SK-N-SH (cell line): ENCODE data around the gene WIPF2. TPM values are rescaled to one million over a fixed set of nuclear protein-coding genes. Genes with fewer than 3 reads are reported as not detected.
A peak's percentile ranks its signal among the peaks of the same experiment; 100 is the strongest.

Source experiments
- CTCF ChIA-PET: fragments of 300-600, 350-600 bp; formaldehyde crosslinking; extraction: SDS; loops from one replicate; lab custom pipeline; 2021; lab: Yijun Ruan, JAX
- POLR2A ChIA-PET: fragments of 350-600 bp; sonication (Branson Sonifier 250); formaldehyde crosslinking; extraction: SDS; loops from one replicate; lab custom pipeline; 2020; ENCODE audit warnings: antibody characterized with exemption, inconsistent platforms; lab: Yijun Ruan, JAX
- DNase-seq: peaks from one replicate; pipeline ENCODE4 v3.0.0; 2012
- H2AFZ ChIP-seq: fragments of 200-600 bp; sonication (generic); 2 replicates; pipeline ENCODE4 v1.8.1; 2016; ENCODE audit warnings: antibody characterized with exemption, mild to moderate bottlenecking, low read depth
- H3F3A ChIP-seq: fragments of 200-600 bp; sonication (generic); replicated peaks from 2 replicates; pipeline ENCODE3; 2016; ENCODE audit warnings: antibody characterized with exemption, mild to moderate bottlenecking; ENCODE audit not compliant: insufficient read depth
- H3K27ac ChIP-seq, 2 experiments: fragments of 200-500 bp in 1 of 2; fragments of 200-600 bp in 1 of 2; sonication (Bioruptor generic) in 1 of 2; sonication (generic), shearing (Covaris generic) in 1 of 2; 2 replicates each; pipeline versions ENCODE4 v1.5.1 to v1.6.1; 2014 to 2016; ENCODE audit warnings: low read depth in 2 of 2, inconsistent platforms in 1 of 2, low read length in 1 of 2, mild to moderate bottlenecking in 1 of 2, mixed read lengths in 1 of 2
- H3K27me3 ChIP-seq: fragments of 200-600 bp; sonication (generic), shearing (Covaris generic); 2 replicates; pipeline ENCODE4 v1.6.1; 2016; ENCODE audit warnings: mixed run types; ENCODE audit not compliant: insufficient read depth
- H3K36me3 ChIP-seq, 2 experiments: fragments of 200-500 bp in 1 of 2; fragments of 200-600 bp in 1 of 2; sonication (Bioruptor generic) in 1 of 2; sonication (generic) in 1 of 2; replicated peaks in 1 of 2; 2 replicates each; pipeline versions ENCODE3 to v1.5.1; 2014 to 2016; ENCODE audit warnings: low read length in 1 of 2, mild to moderate bottlenecking in 1 of 2; ENCODE audit not compliant: insufficient read depth in 2 of 2, control insufficient read depth in 1 of 2
- H3K4me1 ChIP-seq, 2 experiments: fragments of 200-500 bp in 1 of 2; fragments of 200-600 bp in 1 of 2; sonication (Bioruptor generic) in 1 of 2; sonication (generic), shearing (Covaris generic) in 1 of 2; 2 replicates each; pipeline versions ENCODE4 v1.5.1 to v1.6.1; 2014 to 2016; ENCODE audit warnings: low read depth in 1 of 2, low read length in 1 of 2, mixed run types in 1 of 2; ENCODE audit not compliant: insufficient read depth in 2 of 2, control insufficient read depth in 1 of 2
- H3K4me2 ChIP-seq: fragments of 200-600 bp; sonication (generic), shearing (Covaris generic); 2 replicates; pipeline ENCODE4 v1.6.1; 2017; ENCODE audit warnings: mixed run types
- H3K4me3 ChIP-seq, 2 experiments: fragments of 200-500 bp in 1 of 2; fragments of 200-600 bp in 1 of 2; sonication (Bioruptor generic) in 1 of 2; sonication (generic), shearing (Covaris generic) in 1 of 2; 2 replicates each; pipeline versions ENCODE4 v1.5.1 to v1.8.1; 2014 to 2016; ENCODE audit warnings: low read depth in 2 of 2, inconsistent platforms in 1 of 2, low read length in 1 of 2, mild to moderate bottlenecking in 1 of 2, mixed read lengths in 1 of 2, moderate library complexity in 1 of 2
- H3K79me2 ChIP-seq: fragments of 200-600 bp; sonication (generic); 2 replicates; pipeline ENCODE4 v1.8.1; 2017; ENCODE audit warnings: mild to moderate bottlenecking; ENCODE audit not compliant: insufficient read depth
- H3K9ac ChIP-seq: fragments of 200-600 bp; sonication (generic); 2 replicates; pipeline ENCODE4 v1.6.1; 2017; ENCODE audit warnings: mixed run types
- H3K9me2 ChIP-seq: fragments of 200-600 bp; sonication (generic); 2 replicates; pipeline ENCODE4 v1.6.1; 2017; ENCODE audit warnings: mixed run types
- H3K9me3 ChIP-seq: fragments of 200-600 bp; sonication (generic); 2 replicates; pipeline ENCODE4 v1.6.1; 2017; ENCODE audit warnings: mixed run types, mild to moderate bottlenecking, moderate library complexity
- H4K20me1 ChIP-seq: fragments of 200-600 bp; sonication (generic); 2 replicates; pipeline ENCODE4 v1.6.1; 2017; ENCODE audit warnings: mild to moderate bottlenecking, mixed run types; ENCODE audit not compliant: insufficient read depth
- FOSL2 ChIP-seq: IDR thresholded peaks from 2 replicates; pipeline ENCODE4 v1.4.0; 2012; ENCODE audit warnings: low read depth, mild to moderate bottlenecking, moderate library complexity, borderline replicate concordance
- FOXM1 ChIP-seq: IDR thresholded peaks from 2 replicates; pipeline ENCODE4 v1.4.0; 2012; ENCODE audit warnings: low read depth, mild to moderate bottlenecking
- GATA2 ChIP-seq: sonication (generic); formaldehyde crosslinking; IDR thresholded peaks from 2 replicates; pipeline ENCODE4 v1.5.0; 2020; ENCODE audit warnings: mild to moderate bottlenecking, missing genetic modification reagents
- NFIC ChIP-seq: IDR thresholded peaks from 2 replicates; pipeline ENCODE4 v1.4.0; 2012; ENCODE audit warnings: borderline replicate concordance
- NRF1 ChIP-seq: IDR thresholded peaks from 2 replicates; pipeline ENCODE4 v1.6.1; 2012; ENCODE audit warnings: low read depth, mild to moderate bottlenecking, low read length
- RAD21 ChIP-seq: IDR thresholded peaks from 2 replicates; pipeline ENCODE4 v1.6.1; 2012; ENCODE audit warnings: mild to moderate bottlenecking, low read length
- RCOR1 ChIP-seq: fragments of 150-350 bp; IDR thresholded peaks from 2 replicates; pipeline ENCODE4 v1.6.1; 2017; ENCODE audit warnings: antibody characterized with exemption, low read length
- RFX5 ChIP-seq: IDR thresholded peaks from 2 replicates; pipeline ENCODE4 v1.6.1; 2012; ENCODE audit warnings: mild to moderate bottlenecking, improper control_type of control experiment, low read length
- RXRA ChIP-seq: IDR thresholded peaks from 2 replicates; pipeline ENCODE4 v1.4.0; 2012; ENCODE audit warnings: low read depth, mild to moderate bottlenecking, borderline replicate concordance
- TAF1 ChIP-seq: IDR thresholded peaks from 2 replicates; pipeline ENCODE4 v1.6.1; 2012; ENCODE audit warnings: low read depth, mild to moderate bottlenecking, low read length, moderate library complexity, borderline replicate concordance
- TEAD4 ChIP-seq: IDR thresholded peaks from 2 replicates; pipeline ENCODE4 v1.4.0; 2012; ENCODE audit warnings: mild to moderate bottlenecking, borderline replicate concordance; ENCODE audit not compliant: insufficient read depth
- WGBS: methylation state at CpG from one replicate; pipeline ENCODE4 v1.1.6; 2017; ENCODE audit warnings: low lambda C conversion rate; 5-methylcytosine and 5-hydroxymethylcytosine counted together
- polyA plus RNA-seq, 3 experiments: library from polyadenylated mRNA; depleted of rRNA; stranded (reverse); fragments of >200 nt; gene quantifications; 2 replicates each; pipeline ENCODE4 v1.2.3, GENCODE V29; 2012
- TF ChIP-seq, protein P1 (sequence below): fragments of 150-350 bp; IDR thresholded peaks from 2 replicates; pipeline ENCODE4 v1.6.1; 2016; ENCODE audit warnings: mild to moderate bottlenecking, low read depth, low read length
- TF ChIP-seq, protein P2 (sequence below): IDR thresholded peaks from 2 replicates; pipeline ENCODE4 v1.6.1; 2012; ENCODE audit warnings: mild to moderate bottlenecking, low read depth, low read length, moderate library complexity

The WIPF2 gene
- polyA plus RNA-seq, 1 of the 3 experiments (the other 2 are of a cell fraction) = 6.8 TPM

DNA sequence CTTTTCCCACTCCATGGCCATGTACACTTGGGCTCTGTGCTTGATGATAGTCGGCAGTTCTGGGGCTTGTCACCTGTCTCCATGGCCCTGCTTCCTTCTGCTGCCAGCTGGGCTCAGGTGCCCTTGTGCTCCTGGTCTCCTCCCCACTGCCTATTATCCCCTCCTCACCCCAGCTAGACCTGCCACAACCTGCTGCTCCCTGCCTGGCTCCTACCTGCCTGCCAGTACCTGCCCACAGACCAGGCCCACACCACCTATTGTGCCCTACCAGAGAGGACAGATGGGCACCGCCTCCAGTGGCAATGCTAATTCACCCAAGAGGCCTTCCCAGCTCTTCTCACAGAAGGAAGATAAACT lies 42.4 kb upstream of the WIPF2 start:
- H3K9ac ChIP-seq = no peak overlapping the region
- no peak overlapping the region; a peak in 1 of 4 replicates for H3K27ac ChIP-seq
- no peak for TF ChIP-seq NFIC
- no peak for TF ChIP-seq NRF1
- TF ChIP-seq FOSL2 = no peak
- TF ChIP-seq, protein P1, sequence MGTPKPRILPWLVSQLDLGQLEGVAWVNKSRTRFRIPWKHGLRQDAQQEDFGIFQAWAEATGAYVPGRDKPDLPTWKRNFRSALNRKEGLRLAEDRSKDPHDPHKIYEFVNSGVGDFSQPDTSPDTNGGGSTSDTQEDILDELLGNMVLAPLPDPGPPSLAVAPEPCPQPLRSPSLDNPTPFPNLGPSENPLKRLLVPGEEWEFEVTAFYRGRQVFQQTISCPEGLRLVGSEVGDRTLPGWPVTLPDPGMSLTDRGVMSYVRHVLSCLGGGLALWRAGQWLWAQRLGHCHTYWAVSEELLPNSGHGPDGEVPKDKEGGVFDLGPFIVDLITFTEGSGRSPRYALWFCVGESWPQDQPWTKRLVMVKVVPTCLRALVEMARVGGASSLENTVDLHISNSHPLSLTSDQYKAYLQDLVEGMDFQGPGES = no peak
- TF ChIP-seq RXRA = no peak
- TF ChIP-seq FOXM1 = no peak
- TF ChIP-seq RAD21 = no peak
- TF ChIP-seq TAF1 = no peak
- TF ChIP-seq TEAD4 = no peak
- no peak for TF ChIP-seq RCOR1
- TF ChIP-seq, protein P2, sequence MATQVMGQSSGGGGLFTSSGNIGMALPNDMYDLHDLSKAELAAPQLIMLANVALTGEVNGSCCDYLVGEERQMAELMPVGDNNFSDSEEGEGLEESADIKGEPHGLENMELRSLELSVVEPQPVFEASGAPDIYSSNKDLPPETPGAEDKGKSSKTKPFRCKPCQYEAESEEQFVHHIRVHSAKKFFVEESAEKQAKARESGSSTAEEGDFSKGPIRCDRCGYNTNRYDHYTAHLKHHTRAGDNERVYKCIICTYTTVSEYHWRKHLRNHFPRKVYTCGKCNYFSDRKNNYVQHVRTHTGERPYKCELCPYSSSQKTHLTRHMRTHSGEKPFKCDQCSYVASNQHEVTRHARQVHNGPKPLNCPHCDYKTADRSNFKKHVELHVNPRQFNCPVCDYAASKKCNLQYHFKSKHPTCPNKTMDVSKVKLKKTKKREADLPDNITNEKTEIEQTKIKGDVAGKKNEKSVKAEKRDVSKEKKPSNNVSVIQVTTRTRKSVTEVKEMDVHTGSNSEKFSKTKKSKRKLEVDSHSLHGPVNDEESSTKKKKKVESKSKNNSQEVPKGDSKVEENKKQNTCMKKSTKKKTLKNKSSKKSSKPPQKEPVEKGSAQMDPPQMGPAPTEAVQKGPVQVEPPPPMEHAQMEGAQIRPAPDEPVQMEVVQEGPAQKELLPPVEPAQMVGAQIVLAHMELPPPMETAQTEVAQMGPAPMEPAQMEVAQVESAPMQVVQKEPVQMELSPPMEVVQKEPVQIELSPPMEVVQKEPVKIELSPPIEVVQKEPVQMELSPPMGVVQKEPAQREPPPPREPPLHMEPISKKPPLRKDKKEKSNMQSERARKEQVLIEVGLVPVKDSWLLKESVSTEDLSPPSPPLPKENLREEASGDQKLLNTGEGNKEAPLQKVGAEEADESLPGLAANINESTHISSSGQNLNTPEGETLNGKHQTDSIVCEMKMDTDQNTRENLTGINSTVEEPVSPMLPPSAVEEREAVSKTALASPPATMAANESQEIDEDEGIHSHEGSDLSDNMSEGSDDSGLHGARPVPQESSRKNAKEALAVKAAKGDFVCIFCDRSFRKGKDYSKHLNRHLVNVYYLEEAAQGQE = no peak
- no peak for TF ChIP-seq GATA2 (CRISPR knock-in tag)
- TF ChIP-seq RFX5 = no peak
- no peaks in the 10 kb centered on the region for H3K9me2 ChIP-seq
- no peaks in the 10 kb centered on the region for H3K9me3 ChIP-seq
- ChIA-PET CTCF (interaction anchor here (1.0 to 10.6 kb wide), 6 partner anchors 8 to 163 kb away, joined by 3 to 94 read pairs (median 18); partner anchors contain the start of gene CASC3), POLR2A (no interaction called here)
- H3K79me2 ChIP-seq = no peaks in the 10 kb centered on the region
- H3K27me3 ChIP-seq = no peaks in the 10 kb centered on the region
- H4K20me1 ChIP-seq = no peaks in the 10 kb centered on the region
- WGBS = 89% methylated on average over 2 of the region's 2 CpGs
- peaks cover 6 to 32% of the 10 kb centered on the region in 2 experiments; a peak in 1 of 4 replicates for H3K4me1 ChIP-seq
- peak overlapping the region; percentile 62; the same call in 1 of the 2 replicates for H3K4me2 ChIP-seq
- H3K4me3 ChIP-seq = no peak overlapping the region
- no peak for DNase-seq
- H3K36me3 ChIP-seq = peaks cover 11 to 25% of the 10 kb centered on the region in 2 experiments
- no peak overlapping the region for H2AFZ ChIP-seq
- peaks cover 20% of the 10 kb centered on the region for H3F3A ChIP-seq
